ENCODE measurements around the gene ZNF684.
"Not testable (repeated sequence)": the region's sequence is repeated elsewhere in the genome, so short reads cannot be mapped to it uniquely, and the experiment has no call there.

The ZNF684 gene
- total RNA-seq, result 9.2 to 13.7 (median 11.6) reads per million in 4 experiments

- DNase-seq, result peak; percentile 75
These were observed at the start of gene ZNF684 for GRCh38 chr1:40531381-40532061. Gene ZNF684, plus strand, starts transcription at chr1:40531637. Its CDS starts 1,530 bp downstream, at chr1:40533167.

- no peak for DNase-seq
These were observed 36.0 kb upstream of the ZNF684 start for GRCh38 chr1:40495315-40495903.

GRCh38 chr1:40502651-40503050, 28.8 kb upstream of the ZNF684 start:
- DNase-seq, result not testable (repeated sequence)

GRCh38 chr1:40507973-40508372, 23.5 kb upstream of the ZNF684 start:
- no peak for DNase-seq

GRCh38 chr1:40508375-40509341, 22.8 kb upstream of the ZNF684 start, which contains the start of gene EXO5:
Gene EXO5, plus strand, starts transcription at chr1:40508767. Its CDS starts 5,778 bp downstream, at chr1:40514545.
- peak; percentile 60 for DNase-seq

- no peak for DNase-seq
These were observed 11.9 kb upstream of the ZNF684 start for GRCh38 chr1:40519517-40519916.

- DNase-seq, result no peak
These were observed 579 bp upstream of the ZNF684 start for GRCh38 chr1:40530735-40531380.

- DNase-seq, result no peak
These were observed 589 bp downstream of the ZNF684 start for GRCh38 chr1:40532062-40532389.

GRCh38 chr1:40532844-40533424, 1.5 kb downstream of the ZNF684 start:
- DNase-seq, result no peak

GRCh38 chr1:40534589-40534988, 3.2 kb downstream of the ZNF684 start:
- DNase-seq, result no peak

- DNase-seq, result no peak
These were observed 4.3 kb downstream of the ZNF684 start for GRCh38 chr1:40535732-40536131.

- no peak for DNase-seq
These were observed 7.9 kb downstream of the ZNF684 start for GRCh38 chr1:40539338-40539737.

GRCh38 chr1:40546957-40547356, 15.5 kb downstream of the ZNF684 start:
- no peak for DNase-seq

GRCh38 chr1:40553017-40553416, 21.6 kb downstream of the ZNF684 start:
- DNase-seq, result no peak

- DNase-seq, result not testable (repeated sequence)
These were observed 23.4 kb downstream of the ZNF684 start for GRCh38 chr1:40554807-40555206.

GRCh38 chr1:40556121-40556520, 24.7 kb downstream of the ZNF684 start:
- no peak for DNase-seq

GRCh38 chr1:40558241-40558640, 26.8 kb downstream of the ZNF684 start:
- not testable (repeated sequence) for DNase-seq

- no peak for DNase-seq
These were observed 30.7 kb downstream of the ZNF684 start for GRCh38 chr1:40562185-40562584.

- no peak for DNase-seq
These were observed 31.8 kb downstream of the ZNF684 start for GRCh38 chr1:40563266-40563665.

GRCh38 chr1:40564506-40564905, 33.1 kb downstream of the ZNF684 start:
- DNase-seq, result no peak

- DNase-seq, result no peak
These were observed 33.5 kb downstream of the ZNF684 start for GRCh38 chr1:40564913-40565312.

GRCh38 chr1:40567825-40568224, 36.4 kb downstream of the ZNF684 start:
- no peak for DNase-seq

Measured in effector CD8-positive, alpha-beta T cell (primary cell).